AG04450 (cell line): ENCODE results near the gene TXLNG. TPM values are rescaled to one million over a fixed set of nuclear protein-coding genes. Genes with fewer than 3 reads are reported as not detected.

Source experiments
- CTCF ChIA-PET: fragments of 300-600, 350-600 bp; formaldehyde crosslinking; extraction: SDS; loops from one replicate; lab custom pipeline; 2022; ENCODE audit warnings: antibody characterized with exemption, inconsistent platforms; lab: Charles Lee
- POLR2A ChIA-PET: fragments of 350-600 bp; formaldehyde crosslinking; extraction: SDS; loops from one replicate; lab custom pipeline; 2021; ENCODE audit warnings: antibody characterized with exemption, inconsistent platforms; lab: Yijun Ruan, JAX
- DNase-seq: peaks from one replicate; pipeline ENCODE4 v3.0.0-alpha.2; 2011; ENCODE audit warnings: low read depth, low spot score
- H3K27ac ChIP-seq: one replicate; pipeline ENCODE4 v1.5.1; 2012; ENCODE audit warnings: low read depth, low read length, control low read depth
- H3K27me3 ChIP-seq: one replicate; pipeline ENCODE4 v1.6.0; 2012; ENCODE audit warnings: low read length; ENCODE audit not compliant: control insufficient read depth, insufficient read depth
- H3K4me3 ChIP-seq: 2 replicates; pipeline ENCODE4 v1.5.1; 2011; ENCODE audit warnings: mild to moderate bottlenecking, low read depth, low read length, control low read depth
- H3K9me3 ChIP-seq: 2 replicates; pipeline ENCODE4 v1.5.1; 2012; ENCODE audit warnings: low read length; ENCODE audit not compliant: control insufficient read depth, insufficient read depth
- CTCF ChIP-seq: IDR thresholded peaks from 2 replicates; pipeline ENCODE4 v1.5.1; 2011; ENCODE audit warnings: low read depth, low read length, control low read depth, inconsistent platforms
- polyA plus RNA-seq: library from polyadenylated mRNA; depleted of rRNA; stranded (reverse); fragments of >200 nt; gene quantifications from 2 replicates; pipeline ENCODE4 v1.2.3, GENCODE V29; 2011

Gene TXLNG
- polyA plus RNA-seq, 1 experiment = 15.4 TPM

DNA sequence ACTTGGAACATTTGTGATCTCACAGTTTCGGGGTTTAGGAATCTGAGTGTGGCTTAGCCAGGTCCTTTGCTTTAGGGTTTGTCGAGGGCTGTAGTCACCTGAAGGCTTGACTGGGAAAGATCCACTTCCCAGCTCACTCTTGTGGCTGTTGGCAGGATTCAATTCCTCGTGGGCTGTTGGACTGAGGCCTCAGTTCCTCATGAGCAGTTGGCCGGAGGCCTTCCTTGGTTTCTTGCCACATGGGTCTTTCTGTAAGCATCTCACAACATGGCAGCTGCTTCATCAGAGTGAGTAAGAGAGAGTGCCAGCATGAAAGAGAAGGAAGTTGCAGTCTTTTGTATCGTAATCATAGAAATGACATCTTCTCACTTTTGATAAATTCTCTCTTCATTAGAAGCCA, 11.1 kb downstream of the TXLNG start:
- POLR2A ChIA-PET = interaction anchor here (0.7 kb wide), 1 partner anchor 10 kb away, joined by 3 read pairs; no protein-coding TSS in a partner anchor
- H3K4me3 ChIP-seq = no peak overlapping the region
- TF ChIP-seq CTCF = no peak
- H3K27ac ChIP-seq = no peak overlapping the region
- H3K27me3 ChIP-seq = no peaks in the 10 kb centered on the region
- DNase-seq = no peak
- CTCF ChIA-PET = no interaction called here
- H3K9me3 ChIP-seq = no peaks in the 10 kb centered on the region

GRCh38 chrX:16797841-16798240, 11.6 kb downstream of the TXLNG start:
- ChIA-PET CTCF (no interaction called here), POLR2A (interaction anchor here (0.6 to 0.7 kb wide), 2 partner anchors 9 to 27 kb away, joined by 3 read pairs; no protein-coding TSS in a partner anchor)

DNA sequence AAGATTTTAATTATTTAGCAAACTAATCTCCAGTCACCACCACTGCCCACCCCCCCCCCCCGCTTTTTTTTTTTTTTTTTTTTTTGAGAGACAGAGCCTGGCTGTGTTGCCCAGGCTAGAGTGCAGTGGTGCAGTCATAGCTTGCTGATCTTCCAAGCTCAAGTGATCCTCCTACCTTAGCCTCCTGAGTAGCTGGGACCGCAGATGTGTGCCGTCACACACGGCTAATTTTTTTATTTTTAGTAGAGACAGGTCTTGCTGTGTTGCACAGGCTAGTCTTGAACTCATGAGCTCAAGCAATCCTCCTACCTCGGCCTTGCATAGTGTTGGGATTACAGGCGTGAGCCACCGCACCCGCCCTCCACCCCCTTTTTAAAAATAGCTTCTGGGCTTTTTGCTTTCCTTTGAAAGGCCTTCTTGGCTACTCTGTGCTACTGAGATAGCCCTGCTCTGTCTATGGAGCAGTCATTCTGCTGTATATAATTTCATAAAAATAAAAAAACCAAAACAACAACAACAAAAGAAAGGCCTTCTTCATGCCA, 18.7 kb downstream of the TXLNG start:
- DNase-seq = no peak
- Histone ChIP-seq H3K27me3 (no peaks in the 10 kb centered on the region), H3K27ac (no peak overlapping the region), H3K9me3 (no peaks in the 10 kb centered on the region), H3K4me3 (no peak overlapping the region)
- no peak for TF ChIP-seq CTCF
- ChIA-PET POLR2A (no interaction called here), CTCF (no interaction called here)

More at GRCh38 chrX:16797841-16798240, 11.6 kb downstream of the TXLNG start:
- H3K9me3 ChIP-seq = no peaks in the 10 kb centered on the region
- no peak for TF ChIP-seq CTCF
- no peak for DNase-seq
- no peak overlapping the region for H3K4me3 ChIP-seq
- no peaks in the 10 kb centered on the region for H3K27me3 ChIP-seq
- H3K27ac ChIP-seq = no peak overlapping the region

GRCh38 chrX:16807548-16807947, 21.3 kb downstream of the TXLNG start:
- POLR2A ChIA-PET = interaction anchor here (0.6 kb wide), 1 partner anchor 10 kb away, joined by 3 read pairs; no protein-coding TSS in a partner anchor

More at GRCh38 chrX:16807548-16807947, 21.3 kb downstream of the TXLNG start:
- DNase-seq = no peak
- no peaks in the 10 kb centered on the region for H3K27me3 ChIP-seq
- H3K9me3 ChIP-seq = no peaks in the 10 kb centered on the region
- no peak overlapping the region for H3K27ac ChIP-seq
- no peak for TF ChIP-seq CTCF
- CTCF ChIA-PET = interaction anchor here (1.7 to 2.3 kb wide), 2 partner anchors 19 to 76 kb away, joined by 5 to 12 read pairs; no protein-coding TSS in a partner anchor
- peak overlapping the region; percentile 50 for H3K4me3 ChIP-seq
